Activated T-cell treated with anti-CD3 and anti-CD28 coated beads for 4 hours (primary cell): Measurements from ENCODE around the gene TTR.

ENCODE experiments used
- DNase-seq: peaks from one replicate; pipeline ENCODE4 v3.0.0-alpha.2; 2020

Gene TTR

DNA sequence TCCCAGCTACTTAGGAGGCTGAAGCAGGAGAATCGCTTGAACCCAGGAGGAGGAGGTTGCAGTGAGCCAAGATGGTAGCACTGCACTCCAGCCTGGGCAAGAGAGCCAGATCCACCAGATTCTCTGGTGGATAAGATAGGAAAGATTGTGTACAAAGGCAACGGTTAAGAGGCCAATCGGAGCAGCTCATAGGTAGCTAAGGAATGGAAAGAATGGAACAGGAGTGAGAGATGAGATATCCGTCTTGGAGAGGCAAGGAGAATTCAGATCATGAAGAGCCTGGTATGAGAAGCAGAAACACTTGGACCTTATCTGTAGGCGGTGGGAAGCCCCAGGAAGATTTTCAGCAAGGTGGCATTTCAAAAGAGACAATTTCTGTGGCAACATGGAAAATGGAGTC, 27.1 kb downstream of the TTR start:
- no peak for DNase-seq

DNA sequence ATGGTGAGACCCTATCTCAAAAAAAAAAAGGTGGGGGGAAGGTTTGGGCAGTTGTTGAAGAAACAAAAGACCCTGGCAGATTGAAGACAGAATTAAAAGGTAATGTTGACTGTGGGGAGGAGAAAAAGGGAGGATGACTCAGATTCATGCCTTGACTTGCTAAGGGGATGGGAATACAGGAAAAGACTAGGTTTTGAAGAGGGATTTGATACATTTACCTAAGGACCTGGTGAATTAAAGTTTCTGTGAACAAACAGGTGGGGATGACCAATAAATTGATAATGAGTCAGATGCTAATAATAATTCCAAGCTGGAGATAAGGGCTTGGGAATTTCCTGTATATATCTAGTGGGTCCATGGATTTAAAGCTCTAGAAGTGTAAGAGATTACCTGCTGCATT, 27.6 kb downstream of the TTR start:
- DNase-seq, result no peak

DNA sequence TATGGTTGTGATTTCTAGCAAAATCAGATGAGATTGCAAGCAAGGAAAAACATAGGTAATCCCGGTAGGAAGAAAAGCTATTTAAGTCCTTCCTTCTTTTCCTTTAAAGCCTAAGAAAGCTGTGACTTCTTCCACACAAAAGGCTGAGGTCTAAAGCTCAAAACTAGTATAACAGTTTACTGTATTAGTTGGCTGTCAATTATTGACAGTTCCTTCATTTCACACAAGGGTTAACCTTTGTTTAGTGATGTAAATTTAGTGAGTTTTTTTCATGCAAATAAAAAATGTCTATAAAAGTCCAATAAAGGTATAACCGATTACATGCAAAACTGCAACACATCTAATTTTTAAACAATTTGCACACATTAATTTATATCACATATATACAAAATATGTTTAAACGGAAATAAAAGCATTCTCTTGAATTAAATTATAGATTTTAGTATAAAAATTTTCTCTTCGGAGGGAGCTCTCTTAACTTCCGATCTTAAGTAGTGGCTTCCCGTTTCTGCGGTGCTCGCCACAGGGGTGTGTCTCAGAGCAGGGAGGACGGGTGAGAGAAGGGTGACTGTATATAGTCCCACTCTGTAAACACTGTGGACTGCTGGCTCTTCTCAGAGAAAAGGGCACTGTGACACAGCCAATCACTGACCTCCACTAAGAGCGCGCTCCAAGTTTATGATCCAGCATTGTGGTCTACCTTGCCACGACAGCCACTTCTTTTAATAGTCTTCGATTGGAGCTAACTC, 33.4 kb downstream of the TTR start:
- DNase-seq, result no peak

DNA sequence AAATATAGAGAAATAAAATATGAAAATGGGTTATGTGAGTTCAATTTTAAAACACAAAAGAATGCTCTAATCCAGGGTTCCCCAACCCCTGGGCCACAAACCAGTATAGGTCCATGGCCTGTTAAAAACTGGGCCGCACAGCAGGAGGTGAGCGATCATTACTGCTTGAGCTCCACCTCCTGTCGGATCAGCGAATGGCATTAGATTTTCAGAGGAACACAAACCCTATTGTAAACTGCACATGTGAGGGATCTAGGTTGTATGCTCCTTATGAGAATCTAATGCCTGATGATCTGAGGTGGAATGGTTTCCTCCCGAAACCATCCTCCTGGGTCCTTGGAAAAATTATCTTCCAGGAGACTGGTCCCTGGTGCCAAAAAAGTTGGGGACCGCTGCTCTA, 34.7 kb downstream of the TTR start:
- no peak for DNase-seq

DNA sequence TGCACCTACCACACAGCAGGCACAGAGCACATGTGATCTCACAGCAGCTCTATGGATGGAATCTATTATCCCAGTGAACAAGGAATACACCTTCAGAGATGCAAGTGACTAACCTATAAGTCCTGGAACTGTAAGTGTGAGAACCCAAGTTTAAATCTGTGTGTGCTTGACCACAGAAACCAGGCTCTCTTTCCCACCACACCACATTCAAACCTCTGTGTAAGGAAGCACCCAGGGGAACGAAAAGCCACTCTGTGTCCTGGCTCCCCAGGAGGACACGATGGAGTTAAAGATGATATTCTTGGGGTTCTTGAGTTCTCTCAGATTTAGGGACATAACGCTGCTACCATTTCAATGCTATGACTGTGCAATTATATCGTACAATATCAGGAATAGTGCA, 38.9 kb downstream of the TTR start:
- DNase-seq, result no peak

DNA sequence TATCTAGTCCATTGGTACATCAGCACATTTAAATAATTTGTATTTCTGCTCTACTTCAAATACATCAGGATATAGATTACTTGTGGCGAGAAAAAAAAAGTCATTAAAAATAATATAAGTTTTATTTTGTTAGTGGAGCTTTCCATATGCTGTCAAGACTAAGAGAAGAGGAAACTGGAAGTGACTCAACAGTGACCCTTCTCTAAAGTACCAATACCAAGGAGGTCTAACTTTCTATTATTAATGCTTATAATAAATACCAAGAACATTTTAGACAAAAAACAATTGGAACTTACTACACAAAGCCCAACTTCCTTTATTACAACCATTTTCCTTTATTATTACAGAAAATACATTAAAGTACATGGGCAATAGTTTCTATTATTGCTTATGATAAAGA, 39.8 kb downstream of the TTR start:
- DNase-seq, result no peak

DNA sequence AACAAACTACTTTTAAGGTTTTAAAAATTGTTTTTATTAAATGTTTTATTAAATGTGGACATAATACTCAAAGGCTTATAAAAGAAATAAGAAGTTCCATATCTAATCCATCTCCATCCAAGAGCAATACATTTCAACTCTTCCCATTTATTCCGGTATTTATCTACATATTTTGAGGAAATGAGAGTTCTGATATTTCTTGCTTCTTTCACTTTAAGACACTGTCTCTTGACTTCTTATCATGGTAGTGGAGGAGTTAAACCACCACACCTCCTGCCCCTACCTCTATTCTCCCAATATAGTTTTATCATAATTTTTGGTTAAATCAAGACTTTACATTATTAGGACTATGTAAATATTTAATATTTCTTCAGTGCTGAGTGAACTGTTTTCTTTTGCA, 40.7 kb downstream of the TTR start:
- no peak for DNase-seq

DNA sequence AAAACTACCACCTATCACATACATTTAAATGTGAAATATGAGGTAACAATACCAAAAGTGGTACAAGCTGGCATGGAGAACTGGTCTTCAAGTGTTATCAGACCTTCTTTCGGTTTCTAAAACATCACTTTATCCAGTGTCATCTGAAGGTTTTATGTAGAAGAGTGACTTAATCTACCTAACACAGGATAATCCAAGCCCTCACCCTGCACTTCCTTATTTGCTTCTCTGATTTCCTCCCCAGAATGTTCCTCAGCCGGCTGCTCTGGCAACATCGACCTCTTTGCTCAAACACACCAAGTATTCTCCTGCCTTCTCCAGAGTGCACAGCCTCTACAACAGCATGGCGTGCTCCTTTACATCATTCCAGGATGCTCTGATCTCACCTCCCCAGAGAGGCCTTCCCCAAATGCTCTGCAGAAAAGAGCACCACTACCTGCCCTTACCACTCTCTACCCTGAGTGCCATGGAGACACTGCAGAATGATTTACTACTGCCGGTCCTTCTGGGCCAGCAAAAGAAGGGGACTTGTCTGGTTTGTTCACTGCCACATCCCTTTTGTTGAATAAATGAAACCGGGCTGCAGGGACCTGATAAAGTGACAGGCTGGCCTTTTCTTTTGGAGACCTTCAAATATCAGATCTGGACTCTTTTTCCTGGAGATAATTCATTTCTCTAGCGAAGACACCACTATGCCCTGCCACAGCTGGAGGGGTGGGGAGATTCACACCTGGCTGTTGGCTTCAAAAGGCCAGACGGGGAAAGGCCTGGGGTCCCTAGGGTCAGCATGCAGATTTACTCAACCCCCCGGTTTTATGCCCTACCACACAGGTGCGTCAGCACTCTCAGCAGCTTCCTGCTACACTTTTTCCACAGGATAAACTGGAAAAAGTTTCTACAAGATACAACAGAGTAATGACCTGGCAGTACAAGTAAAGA, 42.0 kb downstream of the TTR start:
- no peak for DNase-seq

DNA sequence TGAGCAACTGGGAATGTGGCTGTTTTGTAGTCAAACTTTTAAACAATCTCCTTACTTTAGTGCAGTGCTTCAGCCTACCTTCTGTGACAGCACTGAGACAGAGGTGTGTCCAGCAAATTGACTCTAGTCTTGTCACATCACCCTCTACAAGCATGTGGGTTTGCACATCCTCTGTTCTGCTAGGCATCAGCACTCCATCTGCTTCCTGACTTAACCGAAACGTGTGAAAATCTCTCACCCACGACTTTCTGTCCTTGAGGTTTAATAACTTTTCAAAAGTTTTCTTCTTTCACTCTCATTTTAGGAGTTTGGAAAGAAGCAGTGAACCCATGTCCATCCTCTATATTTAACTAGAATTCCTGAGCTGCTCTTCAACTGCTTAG, 42.6 kb downstream of the TTR start:
- DNase-seq, result no peak

DNA sequence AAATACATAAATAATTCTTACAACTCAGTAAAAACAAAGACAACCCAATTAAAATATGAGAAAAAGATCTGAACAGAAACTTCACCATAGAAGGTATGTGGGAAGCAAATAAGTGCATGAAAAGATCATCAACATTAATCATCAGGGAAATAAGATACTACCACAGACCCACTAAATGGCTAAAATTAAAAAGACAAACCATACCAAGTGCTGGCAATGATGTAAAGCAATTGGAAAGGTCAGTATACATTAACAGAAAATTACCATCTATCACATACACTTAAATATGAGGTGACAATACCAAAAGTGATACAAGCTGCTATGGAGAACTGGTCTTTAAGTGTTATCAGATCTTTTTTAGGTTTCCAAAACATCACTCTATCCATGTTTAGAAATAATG, 44.7 kb downstream of the TTR start:
- no peak for DNase-seq

DNA sequence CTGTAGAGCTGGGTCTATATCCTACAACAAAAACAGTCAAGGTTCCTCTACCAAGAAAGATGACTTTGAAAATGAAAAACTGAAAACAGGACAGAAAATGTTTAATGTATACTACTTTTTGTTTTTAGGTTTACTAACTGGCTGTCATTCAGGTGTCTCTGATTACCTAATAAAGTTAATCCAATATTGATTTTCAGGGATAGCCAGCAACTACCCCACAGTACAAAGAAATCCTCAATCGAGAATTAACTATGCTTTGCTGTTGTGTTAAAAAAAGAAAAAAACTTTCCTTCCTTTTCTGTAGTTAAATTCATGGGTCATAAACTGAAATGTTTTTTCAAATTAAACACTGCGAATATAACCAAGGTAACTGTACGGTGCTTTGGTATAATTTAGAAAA, 45.8 kb downstream of the TTR start:
- no peak for DNase-seq

DNA sequence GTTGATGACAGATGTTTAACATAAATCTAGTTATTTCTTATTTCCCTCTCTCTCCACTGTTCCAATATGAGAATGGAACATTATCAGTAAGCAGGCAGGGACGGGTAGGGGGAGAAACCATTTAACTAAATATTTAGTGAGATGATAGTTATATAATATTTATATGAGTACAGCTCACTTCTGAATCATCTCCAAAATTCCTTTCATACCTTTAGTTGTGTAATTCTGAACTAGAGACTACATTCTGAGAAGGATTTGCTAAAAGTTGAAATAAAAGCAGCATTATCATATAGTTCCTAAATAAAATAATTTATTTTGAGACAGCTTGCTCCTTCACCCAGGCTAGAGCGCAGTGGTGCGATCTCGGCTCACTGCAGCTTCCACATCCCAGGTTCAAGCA, 51.3 kb downstream of the TTR start:
- no peak for DNase-seq

DNA sequence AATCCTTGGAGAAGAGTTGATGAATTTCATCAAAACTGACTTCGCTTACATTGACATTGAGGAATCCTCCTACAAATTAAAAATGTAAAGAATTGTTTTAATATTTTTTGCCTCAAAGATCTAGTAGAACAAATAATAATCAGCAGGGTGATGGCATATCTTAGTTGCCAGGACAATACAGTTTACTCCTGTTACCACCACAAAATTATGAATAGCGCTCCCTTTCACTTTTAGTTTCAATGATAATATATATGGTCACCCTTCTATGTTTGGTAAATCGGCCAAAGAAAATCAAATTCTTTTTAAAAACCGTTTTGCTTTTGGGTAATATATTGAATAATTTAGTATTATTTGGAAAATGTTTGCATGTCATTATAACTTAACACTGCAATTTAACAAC, 53.7 kb downstream of the TTR start:
- DNase-seq, result no peak

DNA sequence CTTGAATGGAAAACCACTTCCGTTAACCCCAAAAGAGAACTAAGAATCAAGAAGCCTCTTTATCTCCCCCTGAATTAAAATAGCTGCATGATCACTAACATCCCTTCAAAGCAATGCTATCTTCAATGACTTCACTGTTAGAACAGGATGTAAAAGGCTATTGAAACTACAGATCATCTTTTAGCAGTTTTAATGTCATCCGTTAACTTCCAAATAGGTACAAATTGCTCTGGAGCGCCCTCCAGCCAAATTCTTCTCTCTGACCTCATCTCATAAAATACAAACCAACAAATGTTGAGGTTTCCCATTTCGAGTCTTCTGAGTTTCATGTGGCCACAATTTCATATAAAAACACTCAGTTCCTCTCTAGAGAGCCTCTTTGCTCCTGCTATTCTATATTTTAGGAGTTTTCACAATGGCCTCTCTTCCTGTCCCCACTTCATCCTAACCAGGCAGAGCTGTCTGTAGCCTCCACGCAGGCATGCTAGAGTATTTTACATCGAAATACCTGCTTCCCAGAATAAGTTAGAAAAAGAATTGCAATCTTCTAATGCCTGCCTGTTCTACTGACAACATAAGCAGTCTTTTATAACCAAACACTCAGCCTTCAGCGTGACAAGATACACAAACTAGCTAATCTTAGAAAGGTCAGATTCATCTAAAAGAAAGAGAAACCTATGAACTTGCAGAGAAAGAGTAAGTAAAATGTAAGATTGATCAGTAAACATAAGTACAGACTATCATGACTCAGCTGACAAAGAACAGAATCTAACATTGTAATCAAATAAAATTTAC, 54.9 kb downstream of the TTR start:
- no peak for DNase-seq

DNA sequence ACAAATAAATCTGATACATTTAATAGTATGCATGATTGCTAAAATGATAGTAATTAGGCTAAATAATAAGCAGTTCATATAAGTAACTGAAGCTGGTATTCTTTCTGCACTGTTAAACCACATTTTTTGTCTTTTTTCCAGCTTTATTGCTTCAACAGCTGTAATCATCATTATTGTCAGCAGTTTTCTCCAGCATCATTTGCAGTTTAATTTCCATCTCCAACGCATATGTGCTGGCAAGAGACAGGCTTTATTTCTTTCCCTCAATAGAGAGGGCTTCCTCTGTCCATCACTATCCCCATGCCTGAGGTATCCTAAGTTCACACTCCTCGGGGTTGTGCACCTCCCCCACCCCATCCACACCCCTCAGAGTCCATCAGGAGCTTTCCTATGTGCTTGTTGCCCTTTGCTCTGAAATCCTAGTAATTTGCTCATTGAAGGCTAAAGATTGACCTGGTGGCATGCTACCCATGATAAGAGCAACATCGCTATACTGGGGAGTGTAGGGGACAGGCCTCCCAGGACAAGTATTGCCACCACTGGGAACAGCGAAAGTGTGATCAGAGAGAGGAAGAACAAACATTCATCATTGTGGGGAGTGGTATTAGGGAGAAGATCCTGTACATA, 55.6 kb downstream of the TTR start:
- no peak for DNase-seq
